DMS53 treated with DMSO at 0.1 percent for 48 hours (cell line): ENCODE data around the gene CYLD.

Experiments used
- DNase-seq: peaks from one replicate; lab custom pipeline; 2025; ENCODE audit not compliant: unreplicated experiment; lab: John Stamatoyannopoulos, UW

The CYLD gene

GRCh38 chr16:50776037-50776436 lies 34.2 kb downstream of the CYLD start:
- DNase-seq: no peak

DNA sequence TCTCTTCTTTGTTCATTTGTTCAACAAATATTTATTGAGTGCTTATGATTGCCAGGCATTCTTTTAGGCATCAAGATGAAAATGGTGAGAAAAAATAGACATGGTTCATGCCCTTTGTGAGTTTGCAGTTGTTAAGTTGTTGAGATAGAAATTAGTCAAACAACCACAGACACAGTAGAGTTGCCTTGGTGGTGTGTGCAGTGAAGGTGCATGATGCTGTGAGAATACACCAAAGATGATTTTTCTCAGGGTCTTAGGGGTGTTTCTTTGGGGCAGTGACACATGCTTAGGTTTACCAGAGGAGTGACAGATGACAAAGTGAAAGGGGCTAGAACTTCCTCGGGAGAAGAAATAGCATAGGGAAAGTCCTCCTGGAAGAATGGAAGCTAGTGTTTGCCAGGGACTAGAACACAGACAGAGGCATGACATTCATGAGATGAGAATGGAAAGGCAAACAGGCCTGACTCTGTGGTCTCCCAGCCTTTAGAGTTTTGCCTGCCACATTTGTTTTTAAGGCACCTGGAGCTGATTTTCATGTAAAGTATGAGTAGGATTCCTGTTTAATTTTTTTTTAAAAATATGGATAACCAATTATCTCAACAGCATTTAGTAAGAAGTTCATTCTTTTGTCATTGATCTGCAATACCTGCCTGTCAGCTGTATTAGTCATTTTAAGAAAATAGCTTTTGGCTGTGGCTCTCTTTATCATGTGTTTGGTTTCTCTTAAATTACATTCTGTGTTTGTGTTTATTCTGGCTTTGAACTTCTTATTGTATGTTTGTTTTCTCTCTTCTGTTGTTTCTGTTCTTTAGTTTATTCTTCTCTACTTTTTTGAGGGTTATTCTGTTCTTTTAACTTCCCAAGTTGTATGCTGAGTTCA lies 36.6 kb downstream of the CYLD start:
- DNase-seq: no peak

GRCh38 chr16:50781043-50781442 lies 39.2 kb downstream of the CYLD start:
- no peak for DNase-seq

DNA sequence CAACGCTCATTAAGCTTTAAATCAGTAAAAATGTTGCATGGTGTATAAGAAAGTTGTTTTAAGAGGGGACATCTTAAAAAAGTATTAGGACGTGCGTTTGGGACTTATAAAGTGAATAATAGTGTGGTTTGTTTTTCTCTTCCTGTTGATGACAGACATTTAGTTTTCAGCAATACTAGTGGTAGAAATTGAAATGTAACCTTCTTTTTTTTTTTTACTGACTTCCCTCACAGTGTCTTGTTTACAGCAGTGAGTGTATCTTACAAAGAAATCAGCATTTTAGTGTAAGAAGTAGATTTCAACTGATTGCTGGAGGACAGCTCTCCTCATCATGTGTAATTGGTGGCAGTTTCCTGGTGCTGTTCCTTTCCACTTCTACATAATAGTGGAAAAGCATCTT lies 39.6 kb downstream of the CYLD start:
- no peak for DNase-seq

DNA sequence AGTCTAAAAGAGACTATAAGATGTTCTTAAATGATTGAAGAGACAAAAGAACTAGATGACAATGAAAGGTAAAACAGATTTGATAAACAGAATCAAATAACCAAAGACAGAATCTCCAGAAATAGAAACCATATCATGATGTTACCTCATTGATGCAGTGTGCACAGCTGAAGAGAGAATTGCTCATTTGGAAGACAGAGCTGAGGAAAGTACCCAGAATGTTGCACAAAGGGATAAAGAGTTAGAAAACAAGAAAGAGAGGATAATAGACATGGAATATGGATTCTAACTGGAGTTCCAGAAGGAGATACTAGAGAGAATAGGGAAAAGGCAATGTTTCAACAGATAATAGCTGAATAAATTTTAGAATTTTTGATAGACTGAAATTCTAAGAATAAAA lies 47.9 kb downstream of the CYLD start:
- DNase-seq: no peak

GRCh38 chr16:50791522-50791921 lies 49.6 kb downstream of the CYLD start:
- no peak for DNase-seq

GRCh38 chr16:50796829-50797228 lies 54.9 kb downstream of the CYLD start:
- no peak for DNase-seq

DNA sequence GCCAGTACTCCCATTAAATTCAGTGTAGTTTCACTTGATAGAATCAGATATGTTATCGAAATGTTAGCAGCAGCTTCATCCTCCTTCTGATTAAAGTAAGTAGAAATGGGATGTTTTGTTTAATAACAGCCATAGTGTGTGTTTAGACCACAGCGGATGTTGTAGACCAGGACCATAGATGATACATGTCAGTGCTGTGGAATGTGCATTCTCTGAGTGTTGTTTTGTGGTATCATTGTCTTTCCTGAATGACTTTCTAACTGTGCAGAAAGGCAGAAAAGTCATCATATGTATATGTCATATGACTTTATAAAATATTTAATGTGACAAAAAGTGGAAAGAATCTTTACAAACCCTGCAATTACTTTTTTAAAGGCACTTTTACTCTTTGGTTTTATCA lies 55.6 kb downstream of the CYLD start:
- no peak for DNase-seq

GRCh38 chr16:50800074-50800473 lies 58.2 kb downstream of the CYLD start:
- no peak for DNase-seq

DNA sequence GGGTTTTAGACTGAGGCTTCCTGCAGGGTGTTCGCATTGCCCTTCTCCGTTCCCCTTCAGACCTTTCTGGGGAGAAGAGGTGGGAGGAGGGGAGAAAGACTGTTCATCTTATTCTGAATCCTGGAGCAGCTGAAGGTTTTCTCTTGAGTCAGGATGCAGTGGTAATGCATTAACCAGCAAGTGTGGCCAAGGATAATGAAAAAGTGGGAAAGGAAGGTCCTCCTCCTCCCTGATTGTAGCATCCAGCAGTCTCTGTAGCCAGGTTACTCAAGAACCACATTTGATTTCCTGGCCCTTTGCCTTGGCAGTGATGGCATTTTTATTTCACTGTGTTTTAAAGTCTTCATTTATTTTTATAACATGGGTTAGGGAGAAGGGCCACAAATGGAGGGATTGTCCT lies 59.1 kb downstream of the CYLD start:
- DNase-seq: no peak

- DNase-seq: no peak
Observed at GRCh38 chr16:50802000-50802399, 60.1 kb downstream of the CYLD start.

DNA sequence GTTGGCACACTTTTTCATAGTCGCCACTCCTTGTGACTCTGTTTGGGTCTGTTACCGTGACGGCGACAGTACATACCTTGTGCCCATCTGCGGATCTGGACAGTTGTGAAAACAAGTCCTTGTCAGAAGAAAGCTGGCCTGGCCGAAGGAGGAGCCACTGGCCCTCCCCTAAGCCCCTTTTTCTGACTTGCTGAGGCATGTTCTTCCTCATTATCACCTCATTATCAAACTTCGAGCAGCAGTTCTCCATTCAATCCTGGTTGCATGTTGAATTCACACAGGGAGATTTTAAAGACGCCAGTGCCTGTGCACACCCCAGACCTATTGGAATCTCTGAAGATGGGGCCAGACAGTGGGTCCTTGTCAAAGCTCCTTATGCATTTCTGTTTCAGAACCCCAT lies 61.1 kb downstream of the CYLD start:
- no peak for DNase-seq

DNA sequence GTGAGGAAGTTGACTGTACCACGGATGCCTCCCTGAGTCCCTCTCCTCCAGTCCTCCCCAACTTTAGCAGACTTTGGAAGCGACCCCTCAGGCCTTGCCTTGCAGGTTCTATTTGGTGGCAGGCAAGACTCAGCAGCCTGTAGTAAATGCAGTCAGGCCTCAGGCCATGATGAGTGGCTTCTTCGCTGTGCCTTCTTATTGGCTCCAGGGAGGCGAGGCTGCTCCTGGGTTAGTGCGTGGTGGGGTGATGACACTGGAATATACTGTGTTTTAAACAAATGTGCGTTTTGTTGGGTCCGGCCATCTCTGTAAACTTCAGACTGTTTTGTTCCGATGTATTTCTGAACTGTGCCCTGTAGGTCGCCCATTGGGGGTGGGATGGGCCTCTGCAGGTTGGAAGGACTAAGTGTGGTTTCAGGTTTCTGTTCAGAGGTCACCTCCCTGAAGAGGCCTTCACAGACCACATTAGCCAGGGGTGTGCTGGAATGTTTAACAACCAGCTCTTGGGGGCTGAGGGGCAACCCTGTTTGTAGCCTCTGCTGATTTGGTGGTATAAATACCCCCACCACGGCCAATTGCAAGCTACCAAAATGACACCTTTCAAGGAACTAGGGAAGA lies 62.5 kb downstream of the CYLD start:
- DNase-seq: no peak

- DNase-seq: peak; percentile 88
Observed at GRCh38 chr16:50806099-50807062, 64.5 kb downstream of the CYLD start.

DNA sequence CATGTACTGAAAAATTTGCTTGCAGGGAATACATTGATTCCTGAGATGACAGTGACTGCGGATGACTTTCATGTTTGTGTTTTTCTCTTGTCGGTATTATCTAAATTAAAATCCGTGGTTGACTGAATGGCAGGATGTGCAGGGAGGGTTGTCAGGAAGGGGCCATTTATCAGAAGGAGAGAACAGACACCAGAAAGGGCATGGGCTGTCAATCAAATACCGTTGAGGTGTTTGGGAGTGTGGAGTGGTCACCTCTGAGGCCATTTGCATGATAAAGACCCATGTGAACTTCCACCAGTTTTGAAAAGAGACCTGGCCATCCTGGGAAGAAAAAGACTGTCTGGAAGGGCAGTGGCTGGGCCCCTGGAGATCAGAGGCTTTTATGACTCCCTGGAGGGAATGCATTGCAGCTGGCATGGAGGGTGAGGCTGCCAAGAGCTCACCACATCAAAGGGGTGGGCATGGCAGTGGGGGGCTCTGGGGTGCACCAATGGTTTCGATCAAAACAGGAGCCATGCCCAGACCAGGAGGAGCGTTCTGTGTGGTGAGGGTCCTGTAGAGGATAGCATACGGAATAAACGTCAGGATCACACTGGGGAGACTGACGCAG lies 67.1 kb downstream of the CYLD start:
- DNase-seq: no peak

DNA sequence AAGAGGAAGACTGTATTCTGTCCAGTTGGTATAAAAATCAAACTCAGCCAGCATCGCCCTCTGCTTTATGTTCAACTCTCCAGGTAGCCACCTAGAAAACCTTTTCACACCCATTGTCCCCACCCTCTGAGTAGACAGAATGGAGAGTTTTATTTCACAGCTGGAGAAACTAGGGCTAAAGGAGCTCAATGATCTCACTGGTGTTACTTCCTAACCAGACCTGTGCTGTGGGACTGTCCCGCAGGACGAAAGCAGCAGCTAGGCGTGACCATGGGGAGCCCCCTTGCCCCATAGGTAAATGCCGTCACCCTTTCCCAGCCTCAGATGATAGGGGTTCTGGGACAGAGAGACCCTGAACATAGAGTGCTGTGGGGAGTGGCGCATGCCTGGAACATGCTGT lies 67.7 kb downstream of the CYLD start:
- no peak for DNase-seq

- no peak for DNase-seq
Observed at GRCh38 chr16:50810241-50810965, 68.5 kb downstream of the CYLD start.

DNA sequence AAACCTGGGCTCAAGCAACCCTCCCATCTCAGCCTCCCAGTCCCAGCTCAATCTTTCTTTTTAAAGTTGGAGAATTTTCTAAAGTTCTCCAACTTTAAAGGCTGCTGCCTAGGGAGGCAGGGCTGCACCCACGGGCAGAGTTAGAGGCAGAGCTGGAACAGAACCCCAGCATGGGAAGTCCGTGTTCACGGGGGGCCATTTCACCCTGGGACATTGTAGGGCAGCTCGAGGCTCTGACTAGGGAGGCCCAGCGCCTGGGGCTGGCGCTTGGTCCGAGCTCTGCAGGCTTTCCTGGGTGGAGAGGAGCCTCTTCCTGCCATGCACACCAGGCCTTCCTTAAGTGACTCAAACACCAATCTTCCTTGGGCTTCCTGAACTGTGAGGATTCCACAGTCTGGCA lies 70.2 kb downstream of the CYLD start:
- no peak for DNase-seq

GRCh38 chr16:50812876-50813466 lies 71.1 kb downstream of the CYLD start:
- no peak for DNase-seq

- DNase-seq: no peak
Observed at GRCh38 chr16:50814052-50814451, 72.2 kb downstream of the CYLD start.
